Keratinocyte (primary cell): ENCODE results near the gene FRRS1L.

Experiments used
- CTCF ChIP-seq, 3 experiments: IDR thresholded peaks in 1 of 3; conservative IDR thresholded peaks in 1 of 3; optimal IDR thresholded peaks in 1 of 3; 2 replicates in 2 of 3; 3 replicates in 1 of 3; pipeline versions ENCODE3 to v1.5.1; 2011; ENCODE audit warnings: low read length in 3 of 3, mild to moderate bottlenecking in 3 of 3, moderate library complexity in 2 of 3, control low read depth in 1 of 3, inconsistent platforms in 1 of 3; ENCODE audit not compliant: insufficient read depth in 2 of 3; ENCODE audit errors: extremely low read depth in 1 of 3
- EZH2 ChIP-seq: IDR thresholded peaks from one replicate; pipeline ENCODE4 v1.6.1; 2012; ENCODE audit warnings: inconsistent platforms, mild to moderate bottlenecking, low read length, moderate library complexity

- TF ChIP-seq CTCF (optimal IDR thresholded peaks at IDR 0.05 in 1 of 3, IDR thresholded peaks at IDR 0.05 in 1 of 3, conservative IDR thresholded peaks at IDR 0.05 in 1 of 3; ENCODE audit: extremely low read depth in 1 of 3, insufficient read depth in 2 of 3, low read length in 3 of 3): no peak
- TF ChIP-seq EZH2: peak; percentile 91
Measured at GRCh38 chr9:109166771-109167601, at the start of gene FRRS1L.
